HCT116 (cell line): ENCODE data around the gene MYO7B.

Experiments
- CEBPB ChIP-seq: IDR thresholded peaks from 2 replicates; pipeline ENCODE4 v1.6.1; 2012; ENCODE audit warnings: low read depth
- EZH2 ChIP-seq: fragments of 200-600 bp; sonication (generic); IDR thresholded peaks from 2 replicates; pipeline ENCODE4 v1.6.1; 2017; ENCODE audit warnings: antibody characterized with exemption, mixed run types
- FOSL1 ChIP-seq: IDR thresholded peaks from 2 replicates; pipeline ENCODE4 v1.6.1; 2012; ENCODE audit warnings: low read depth
- JUND ChIP-seq: IDR thresholded peaks from 2 replicates; pipeline ENCODE4 v1.6.1; 2012
- POLR2A ChIP-seq: IDR thresholded peaks from 2 replicates; pipeline ENCODE4 v1.7.0; 2011; ENCODE audit warnings: borderline replicate concordance; ENCODE audit not compliant: insufficient read depth, insufficient read length; ENCODE audit errors: extremely low read depth
- POLR2AphosphoS5 ChIP-seq: IDR thresholded peaks from 2 replicates; pipeline ENCODE4 v1.6.1; 2011; ENCODE audit warnings: mild to moderate bottlenecking, low read depth, low read length, moderate library complexity
- RAD21 ChIP-seq: IDR thresholded peaks from 2 replicates; pipeline ENCODE4 v1.6.1; 2012; ENCODE audit warnings: low read depth, mild to moderate bottlenecking
- SIN3A ChIP-seq: IDR thresholded peaks from 2 replicates; pipeline ENCODE4 v1.6.1; 2012; ENCODE audit warnings: low read depth
- SRF ChIP-seq: IDR thresholded peaks from 2 replicates; pipeline ENCODE4 v1.6.1; 2012; ENCODE audit warnings: low read depth
- TCF7L2 ChIP-seq: IDR thresholded peaks from 2 replicates; pipeline ENCODE4 v1.7.0; 2011; ENCODE audit warnings: borderline replicate concordance, inconsistent platforms; ENCODE audit not compliant: insufficient read depth, insufficient read length; ENCODE audit errors: extremely low read depth
- YY1 ChIP-seq: IDR thresholded peaks from 2 replicates; pipeline ENCODE4 v1.6.1; 2011; ENCODE audit warnings: low read length, low read depth, moderate library complexity, mild to moderate bottlenecking; ENCODE audit not compliant: insufficient replicate concordance; ENCODE audit errors: extremely low read depth
- TF ChIP-seq, protein P1 (sequence below), 3 experiments: fragments of 200-600 bp in 1 of 3; sonication (generic) in 1 of 3; IDR thresholded peaks in 2 of 3; conservative IDR thresholded peaks in 1 of 3; 2 replicates each; pipeline ENCODE4 v1.5.1; 2012 to 2017; ENCODE audit warnings: low read depth in 2 of 3, low read length in 2 of 3, antibody characterized with exemption in 1 of 3, borderline replicate concordance in 1 of 3, control low read depth in 1 of 3, mild to moderate bottlenecking in 1 of 3, mixed read lengths in 1 of 3, mixed run types in 1 of 3, moderate library complexity in 1 of 3; ENCODE audit not compliant: insufficient read depth in 1 of 3
- TF ChIP-seq, protein P2 (sequence below): IDR thresholded peaks from 2 replicates; pipeline ENCODE4 v1.6.1; 2011; ENCODE audit warnings: mild to moderate bottlenecking, low read length, moderate library complexity; ENCODE audit not compliant: insufficient replicate concordance; ENCODE audit errors: extremely low read depth
- TF ChIP-seq, protein P3 (sequence below): IDR thresholded peaks from 2 replicates; pipeline ENCODE4 v1.6.1; 2012

DNA sequence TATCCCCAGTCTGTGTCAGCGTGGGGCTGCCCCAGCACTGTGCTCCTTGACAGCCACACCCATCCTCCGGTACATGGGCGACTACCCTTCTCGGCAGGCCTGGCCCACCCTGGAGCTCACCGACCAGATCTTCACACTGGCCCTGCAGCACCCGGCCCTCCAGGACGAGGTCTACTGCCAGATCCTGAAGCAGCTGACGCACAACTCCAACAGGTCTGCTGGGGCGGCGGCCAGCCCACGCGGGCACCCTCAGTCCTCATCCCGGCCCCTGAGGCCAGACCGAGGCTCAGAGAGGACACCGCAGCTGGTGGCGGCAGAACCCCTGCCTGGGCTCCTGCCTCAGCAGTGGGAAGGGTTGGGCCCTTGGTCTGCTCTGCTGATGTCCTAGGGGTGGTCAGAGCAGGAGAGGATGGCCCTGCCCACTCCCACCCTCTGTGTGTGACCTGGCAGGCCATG, 96.1 kb downstream of the MYO7B start:
- TF ChIP-seq, protein P1, sequence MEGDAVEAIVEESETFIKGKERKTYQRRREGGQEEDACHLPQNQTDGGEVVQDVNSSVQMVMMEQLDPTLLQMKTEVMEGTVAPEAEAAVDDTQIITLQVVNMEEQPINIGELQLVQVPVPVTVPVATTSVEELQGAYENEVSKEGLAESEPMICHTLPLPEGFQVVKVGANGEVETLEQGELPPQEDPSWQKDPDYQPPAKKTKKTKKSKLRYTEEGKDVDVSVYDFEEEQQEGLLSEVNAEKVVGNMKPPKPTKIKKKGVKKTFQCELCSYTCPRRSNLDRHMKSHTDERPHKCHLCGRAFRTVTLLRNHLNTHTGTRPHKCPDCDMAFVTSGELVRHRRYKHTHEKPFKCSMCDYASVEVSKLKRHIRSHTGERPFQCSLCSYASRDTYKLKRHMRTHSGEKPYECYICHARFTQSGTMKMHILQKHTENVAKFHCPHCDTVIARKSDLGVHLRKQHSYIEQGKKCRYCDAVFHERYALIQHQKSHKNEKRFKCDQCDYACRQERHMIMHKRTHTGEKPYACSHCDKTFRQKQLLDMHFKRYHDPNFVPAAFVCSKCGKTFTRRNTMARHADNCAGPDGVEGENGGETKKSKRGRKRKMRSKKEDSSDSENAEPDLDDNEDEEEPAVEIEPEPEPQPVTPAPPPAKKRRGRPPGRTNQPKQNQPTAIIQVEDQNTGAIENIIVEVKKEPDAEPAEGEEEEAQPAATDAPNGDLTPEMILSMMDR (IDR thresholded peaks at IDR 0.05 in 2 of 3, conservative IDR thresholded peaks at IDR 0.05 in 1 of 3; ENCODE audit: borderline replicate concordance in 1 of 3, insufficient read depth in 1 of 3, low read depth in 2 of 3, low read length in 2 of 3), result no peak
- no peak for TF ChIP-seq POLR2A
- TF ChIP-seq FOSL1, result no peak
- TF ChIP-seq POLR2AphosphoS5, result no peak
- TF ChIP-seq SRF, result no peak
- no peak for TF ChIP-seq SIN3A
- TF ChIP-seq CEBPB, result no peak
- TF ChIP-seq, protein P2, sequence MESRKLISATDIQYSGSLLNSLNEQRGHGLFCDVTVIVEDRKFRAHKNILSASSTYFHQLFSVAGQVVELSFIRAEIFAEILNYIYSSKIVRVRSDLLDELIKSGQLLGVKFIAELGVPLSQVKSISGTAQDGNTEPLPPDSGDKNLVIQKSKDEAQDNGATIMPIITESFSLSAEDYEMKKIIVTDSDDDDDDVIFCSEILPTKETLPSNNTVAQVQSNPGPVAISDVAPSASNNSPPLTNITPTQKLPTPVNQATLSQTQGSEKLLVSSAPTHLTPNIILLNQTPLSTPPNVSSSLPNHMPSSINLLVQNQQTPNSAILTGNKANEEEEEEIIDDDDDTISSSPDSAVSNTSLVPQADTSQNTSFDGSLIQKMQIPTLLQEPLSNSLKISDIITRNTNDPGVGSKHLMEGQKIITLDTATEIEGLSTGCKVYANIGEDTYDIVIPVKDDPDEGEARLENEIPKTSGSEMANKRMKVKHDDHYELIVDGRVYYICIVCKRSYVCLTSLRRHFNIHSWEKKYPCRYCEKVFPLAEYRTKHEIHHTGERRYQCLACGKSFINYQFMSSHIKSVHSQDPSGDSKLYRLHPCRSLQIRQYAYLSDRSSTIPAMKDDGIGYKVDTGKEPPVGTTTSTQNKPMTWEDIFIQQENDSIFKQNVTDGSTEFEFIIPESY, result no peak
- TF ChIP-seq EZH2, result no peak
- TF ChIP-seq YY1, result no peak
- TF ChIP-seq, protein P3, sequence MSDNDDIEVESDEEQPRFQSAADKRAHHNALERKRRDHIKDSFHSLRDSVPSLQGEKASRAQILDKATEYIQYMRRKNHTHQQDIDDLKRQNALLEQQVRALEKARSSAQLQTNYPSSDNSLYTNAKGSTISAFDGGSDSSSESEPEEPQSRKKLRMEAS, result no peak
- no peak for TF ChIP-seq TCF7L2
- no peak for TF ChIP-seq RAD21
- no peak for TF ChIP-seq JUND
